Measurements from ENCODE around the gene AHNAK. TPM values are rescaled to one million over a fixed set of nuclear protein-coding genes. Genes with fewer than 3 reads are reported as not detected.

Gene AHNAK
- total and polyA plus RNA-seq, 4 donors = 22.6 to 110 (median 38.1) TPM

DNA sequence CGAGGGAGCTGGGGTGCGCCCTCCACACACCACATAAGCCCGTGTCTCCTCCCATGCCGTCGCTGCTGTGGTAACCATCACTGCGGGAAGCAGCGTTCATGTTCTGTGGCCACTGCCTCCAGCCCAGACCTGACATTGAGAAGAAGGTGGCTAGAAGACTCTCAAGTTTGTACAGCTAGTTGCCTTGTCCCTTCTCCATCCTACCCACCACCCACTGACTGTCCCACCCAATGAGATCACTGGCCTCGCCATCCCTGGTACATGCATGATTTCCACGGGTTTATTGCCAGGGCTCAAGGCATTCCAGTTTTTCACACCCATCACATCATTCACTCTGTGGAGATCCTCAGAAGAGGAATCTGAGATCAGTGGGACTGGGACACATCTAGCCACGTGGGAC is 33.0 kb downstream of the AHNAK start:
- TF ChIP-seq REST (IDR thresholded peaks at IDR 0.05) (no peak), HNF4A (conservative IDR thresholded peaks at IDR 0.05) (no peak), SP1 (IDR thresholded peaks at IDR 0.05) (no peak), FOXA2 (IDR thresholded peaks at IDR 0.05) (no peak), CTCF (IDR thresholded peaks at IDR 0.05; ENCODE audit: low read depth, low read length, missing input control) (no peak), MAX (IDR thresholded peaks at IDR 0.05) (no peak), RXRA (IDR thresholded peaks at IDR 0.05) (no peak), FOXA1 (IDR thresholded peaks at IDR 0.05) (no peak), ATF3 (IDR thresholded peaks at IDR 0.05) (no peak), NR2F2 (IDR thresholded peaks at IDR 0.05) (no peak), TAF1 (conservative IDR thresholded peaks at IDR 0.05) (no peak), EGR1 (IDR thresholded peaks at IDR 0.05; ENCODE audit: low read depth in 2 of 2) (no peak), HNF4G (IDR thresholded peaks at IDR 0.05) (no peak), RAD21 (IDR thresholded peaks at IDR 0.05) (no peak), YY1 (IDR thresholded peaks at IDR 0.05) (no peak), JUND (IDR thresholded peaks at IDR 0.05) (no peak)
- TF ChIP-seq, protein P1, sequence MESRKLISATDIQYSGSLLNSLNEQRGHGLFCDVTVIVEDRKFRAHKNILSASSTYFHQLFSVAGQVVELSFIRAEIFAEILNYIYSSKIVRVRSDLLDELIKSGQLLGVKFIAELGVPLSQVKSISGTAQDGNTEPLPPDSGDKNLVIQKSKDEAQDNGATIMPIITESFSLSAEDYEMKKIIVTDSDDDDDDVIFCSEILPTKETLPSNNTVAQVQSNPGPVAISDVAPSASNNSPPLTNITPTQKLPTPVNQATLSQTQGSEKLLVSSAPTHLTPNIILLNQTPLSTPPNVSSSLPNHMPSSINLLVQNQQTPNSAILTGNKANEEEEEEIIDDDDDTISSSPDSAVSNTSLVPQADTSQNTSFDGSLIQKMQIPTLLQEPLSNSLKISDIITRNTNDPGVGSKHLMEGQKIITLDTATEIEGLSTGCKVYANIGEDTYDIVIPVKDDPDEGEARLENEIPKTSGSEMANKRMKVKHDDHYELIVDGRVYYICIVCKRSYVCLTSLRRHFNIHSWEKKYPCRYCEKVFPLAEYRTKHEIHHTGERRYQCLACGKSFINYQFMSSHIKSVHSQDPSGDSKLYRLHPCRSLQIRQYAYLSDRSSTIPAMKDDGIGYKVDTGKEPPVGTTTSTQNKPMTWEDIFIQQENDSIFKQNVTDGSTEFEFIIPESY (IDR thresholded peaks at IDR 0.05) = no peak
- H3K4me3 ChIP-seq (ENCODE audit: low read depth in 1 of 3, low read length in 3 of 3) = no peak overlapping the region
- no peaks in the 10 kb centered on the region for H3K27me3 ChIP-seq (ENCODE audit: control insufficient read depth in 4 of 4, insufficient read depth in 4 of 4, low read length in 3 of 4)
- H3K4me1 ChIP-seq (ENCODE audit: control insufficient read depth in 4 of 4, insufficient read depth in 4 of 4, low read length in 3 of 4) = peaks cover 3 to 24% (median 11%) of the 10 kb centered on the region in 4 donors
- H3K9ac ChIP-seq (ENCODE audit: low read depth in 1 of 2, low read length in 2 of 2) = no peak overlapping the region
- no peak overlapping the region for H3K27ac ChIP-seq (ENCODE audit: low read depth in 1 of 2, low read length in 2 of 2)
- no peak for DNase-seq (ENCODE audit: low spot score)
- WGBS = 93% methylated on average over 10 of the region's 10 CpGs
- no peaks in the 10 kb centered on the region for H3K9me3 ChIP-seq (ENCODE audit: control insufficient read depth in 4 of 4, low read length in 3 of 4)
- H3K36me3 ChIP-seq (ENCODE audit: control insufficient read depth in 4 of 4, insufficient read depth in 3 of 4, low read depth in 1 of 4, low read length in 3 of 4) = peaks cover 0 to 10% (median 2%) of the 10 kb centered on the region in 4 donors

DNA sequence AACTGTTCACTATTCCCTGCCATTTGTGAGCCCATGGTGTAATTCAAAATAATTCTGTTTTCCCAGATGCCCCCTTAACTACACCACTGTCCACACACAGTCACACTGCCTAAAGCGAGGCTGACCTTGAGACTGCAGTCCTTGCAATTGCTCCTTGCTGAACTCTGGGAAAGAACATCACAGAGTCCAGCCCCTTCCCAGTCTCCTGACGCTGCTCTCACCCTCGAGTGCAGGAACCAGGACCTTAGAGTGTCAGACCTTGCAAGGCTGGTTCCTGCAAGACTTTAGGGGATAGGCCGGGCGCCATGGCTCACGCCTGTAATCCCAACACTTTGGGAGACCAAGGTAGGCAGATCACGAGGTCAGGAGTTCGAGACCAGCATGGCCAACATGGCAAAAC is 33.6 kb downstream of the AHNAK start:
- no peak overlapping the region for H3K4me3 ChIP-seq (ENCODE audit: low read depth in 1 of 3, low read length in 3 of 3)
- no peak for DNase-seq (ENCODE audit: low spot score)
- WGBS = 88% methylated on average over 8 of the region's 8 CpGs
- no peaks in the 10 kb centered on the region for H3K27me3 ChIP-seq (ENCODE audit: control insufficient read depth in 4 of 4, insufficient read depth in 4 of 4, low read length in 3 of 4)
- H3K36me3 ChIP-seq (ENCODE audit: control insufficient read depth in 4 of 4, insufficient read depth in 3 of 4, low read depth in 1 of 4, low read length in 3 of 4) = peaks cover 0 to 3% (median 0%) of the 10 kb centered on the region in 4 donors
- no peak overlapping the region for H3K9ac ChIP-seq (ENCODE audit: low read depth in 1 of 2, low read length in 2 of 2)
- H3K9me3 ChIP-seq (ENCODE audit: control insufficient read depth in 4 of 4, low read length in 3 of 4) = no peaks in the 10 kb centered on the region
- peaks cover 3 to 24% (median 11%) of the 10 kb centered on the region in 4 donors for H3K4me1 ChIP-seq (ENCODE audit: control insufficient read depth in 4 of 4, insufficient read depth in 4 of 4, low read length in 3 of 4)
- H3K27ac ChIP-seq (ENCODE audit: low read depth in 1 of 2, low read length in 2 of 2) = no peak overlapping the region
- TF ChIP-seq HNF4G (IDR thresholded peaks at IDR 0.05) = no peak
- TF ChIP-seq GABPA (IDR thresholded peaks at IDR 0.05 in 1 of 2, conservative IDR thresholded peaks at IDR 0.05 in 1 of 2) = no peak
- no peak for TF ChIP-seq YY1 (IDR thresholded peaks at IDR 0.05)
- TF ChIP-seq RXRA (IDR thresholded peaks at IDR 0.05) = no peak
- no peak for TF ChIP-seq TAF1 (conservative IDR thresholded peaks at IDR 0.05)
- TF ChIP-seq RAD21 (IDR thresholded peaks at IDR 0.05) = no peak
- TF ChIP-seq CTCF (IDR thresholded peaks at IDR 0.05; ENCODE audit: low read depth, low read length, missing input control) = no peak
- TF ChIP-seq NR2F2 (IDR thresholded peaks at IDR 0.05) = no peak
- no peak for TF ChIP-seq SP1 (IDR thresholded peaks at IDR 0.05)
- no peak for TF ChIP-seq FOXA1 (IDR thresholded peaks at IDR 0.05)
- no peak for TF ChIP-seq ATF3 (IDR thresholded peaks at IDR 0.05)
- TF ChIP-seq FOXA2 (IDR thresholded peaks at IDR 0.05) = no peak
- no peak for TF ChIP-seq EGR1 (IDR thresholded peaks at IDR 0.05; ENCODE audit: low read depth in 2 of 2)
- TF ChIP-seq, protein P1 (IDR thresholded peaks at IDR 0.05) = no peak
- no peak for TF ChIP-seq HNF4A (conservative IDR thresholded peaks at IDR 0.05)
- TF ChIP-seq MAX (IDR thresholded peaks at IDR 0.05) = no peak
